Right forelimb (tissue), 1 donor: ENCODE data around the gene KRT12.

Experiments
- DNase-seq: peaks from one replicate; pipeline ENCODE4 v3.0.0-alpha.2; 2018

KRT12 gene

DNA sequence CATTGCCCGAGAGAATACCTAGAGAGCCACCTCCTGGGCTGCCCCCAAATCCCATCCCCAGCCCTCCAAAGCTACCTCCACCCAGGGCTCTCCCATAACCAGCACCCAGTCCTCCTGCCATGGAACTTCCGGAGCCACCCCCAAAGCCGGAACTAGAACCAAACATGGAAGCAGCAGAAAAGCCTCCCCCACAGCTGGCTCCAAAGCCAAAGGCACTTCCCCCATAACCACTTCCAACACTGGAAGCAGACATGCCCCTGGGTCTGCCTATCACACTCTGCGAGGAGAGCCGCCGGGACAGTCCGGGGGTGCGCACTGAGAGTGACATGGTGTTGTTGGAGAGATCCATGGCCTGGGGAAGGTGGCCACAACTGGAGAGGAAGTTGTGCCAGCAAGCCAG, at the start of gene KRT12:
Gene KRT12 (minus strand): TSS at position 386 of the 400 bp plus-strand sequence. CDS start 37 bp downstream, at position 349.
- DNase-seq, result no peak

DNA sequence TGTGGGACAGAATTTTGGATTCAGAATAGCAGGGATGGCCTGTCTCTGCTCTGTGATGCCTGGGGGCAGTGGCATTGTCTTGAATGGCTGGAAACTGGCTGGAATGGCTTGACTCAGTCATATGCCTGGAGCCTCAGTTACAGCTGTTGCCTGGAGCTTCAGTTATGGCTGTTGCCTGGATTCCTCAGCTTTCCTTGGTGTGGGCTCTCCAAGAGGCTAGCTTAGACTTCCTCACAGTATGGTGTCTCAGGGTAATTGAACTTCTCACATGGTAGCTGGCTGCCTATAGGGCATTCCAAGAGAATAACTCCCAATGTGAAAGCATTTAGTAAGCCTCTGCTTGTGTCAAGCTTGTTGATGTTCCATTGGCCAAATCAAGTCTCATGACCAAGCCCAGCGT, 49.3 kb upstream of the KRT12 start:
- no peak for DNase-seq

DNA sequence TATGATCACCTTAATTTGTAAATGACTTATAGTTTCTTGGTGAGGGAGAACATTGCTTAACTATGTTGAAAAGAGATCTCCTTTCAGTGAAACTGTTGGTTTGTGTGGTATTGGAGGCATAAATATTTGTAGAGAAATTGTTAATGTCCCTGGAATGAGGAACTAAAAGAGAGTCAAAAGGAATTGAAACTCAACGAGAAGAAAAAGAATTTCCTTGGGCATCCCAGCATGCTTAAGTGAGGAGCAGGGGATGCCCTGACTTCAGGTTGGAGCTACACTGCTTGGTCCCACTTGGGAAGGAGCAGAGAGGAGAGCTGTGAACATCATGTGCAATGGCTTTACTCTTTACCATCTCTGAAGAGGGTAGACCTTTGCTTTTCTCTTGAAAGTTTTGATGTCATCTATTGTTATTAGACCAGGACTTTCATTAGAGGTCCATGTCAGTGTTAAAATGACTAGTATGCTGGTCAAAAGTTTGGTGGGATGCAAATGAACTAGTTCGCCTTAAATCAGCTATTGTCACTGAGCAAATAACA, 48.8 kb upstream of the KRT12 start:
- no peak for DNase-seq

DNA sequence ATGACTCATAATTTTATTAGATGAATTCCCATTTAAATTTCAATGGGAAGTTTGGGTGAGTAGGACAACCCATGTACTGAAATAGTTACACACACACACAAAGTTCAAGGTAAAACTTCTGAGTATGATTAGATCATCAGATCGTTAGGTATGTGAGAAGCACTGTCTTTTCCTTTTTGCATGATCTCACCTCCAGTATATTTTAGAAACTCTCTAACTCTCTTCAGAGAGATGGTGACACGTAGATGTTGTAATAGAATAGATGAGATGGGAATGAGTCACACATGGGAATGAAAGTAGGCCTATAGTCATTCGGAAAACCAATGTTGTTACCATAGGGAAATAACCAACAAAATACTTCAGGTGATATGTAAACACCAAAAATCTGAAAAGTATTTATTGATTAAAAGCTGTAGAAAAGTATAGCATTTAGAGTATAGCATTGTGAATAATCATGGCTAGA, 48.2 kb upstream of the KRT12 start:
- no peak for DNase-seq

DNA sequence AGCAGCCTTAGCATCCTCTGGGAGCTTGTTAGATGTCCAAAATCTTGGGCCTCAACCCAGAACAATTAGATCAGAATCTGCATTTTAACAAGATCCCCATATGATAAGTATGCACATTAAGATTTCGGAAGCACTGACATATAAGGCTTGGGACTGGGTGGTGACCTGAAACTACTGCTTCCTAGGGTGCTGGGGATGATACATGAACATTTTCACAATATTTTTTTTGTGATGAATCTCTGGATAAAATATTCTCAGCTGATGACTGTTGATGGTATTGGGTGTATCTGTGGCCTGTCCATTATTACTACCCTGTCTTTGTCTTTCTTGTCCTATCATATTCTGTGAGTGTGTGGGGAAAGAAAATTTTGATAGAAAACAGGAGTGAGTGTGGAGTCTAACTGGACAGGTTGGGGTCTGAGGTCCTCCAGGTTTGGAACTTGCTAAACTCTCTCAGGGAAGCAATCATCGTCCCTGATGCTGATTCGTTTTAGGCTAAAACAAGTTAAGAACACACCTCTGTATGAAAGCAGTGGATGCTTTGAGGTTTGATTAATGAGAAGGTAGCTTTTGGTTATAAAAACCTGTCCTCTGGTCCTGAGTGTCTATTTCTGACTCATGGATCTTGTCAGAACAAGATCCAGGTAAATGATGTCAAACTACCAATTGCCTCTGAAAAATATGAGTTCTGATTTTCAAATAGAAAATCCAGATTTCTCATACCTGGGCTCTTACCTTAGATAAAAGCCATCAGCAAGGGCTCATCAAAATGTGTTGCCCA, 47.2 kb upstream of the KRT12 start:
- no peak for DNase-seq

DNA sequence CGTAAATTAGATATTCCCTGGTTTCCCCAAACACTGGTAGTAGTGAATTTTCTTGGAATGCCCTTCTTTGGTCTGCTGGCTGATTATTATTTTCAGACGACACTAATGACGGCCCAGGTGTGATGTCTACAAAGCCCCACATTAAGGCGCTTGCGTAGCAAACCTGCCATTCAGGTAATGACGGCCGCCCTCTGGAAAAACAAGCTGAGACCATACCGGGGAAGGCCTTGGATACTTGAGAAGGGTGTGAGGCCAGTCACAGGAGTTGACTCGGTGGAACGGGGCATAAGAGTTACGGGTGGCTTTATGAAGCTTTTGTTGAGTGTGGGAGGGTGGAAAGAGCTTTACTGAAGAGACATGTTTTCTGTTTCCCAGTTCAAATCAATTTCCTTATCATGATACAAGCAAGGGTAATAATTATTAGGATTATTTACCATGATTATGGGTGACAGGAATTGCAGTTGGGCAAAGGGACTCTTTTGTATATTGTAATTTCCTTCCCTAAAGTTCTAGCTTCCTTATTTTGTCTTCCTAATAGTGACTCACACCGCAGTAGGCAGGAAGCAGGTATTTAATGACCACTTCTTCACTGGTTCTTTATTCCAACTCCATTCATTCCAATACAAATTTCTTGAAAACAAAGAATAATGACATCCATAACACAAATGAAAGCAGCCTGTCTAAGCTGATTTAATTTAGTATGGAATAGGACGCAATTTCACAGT, 45.6 kb upstream of the KRT12 start:
- DNase-seq, result no peak

DNA sequence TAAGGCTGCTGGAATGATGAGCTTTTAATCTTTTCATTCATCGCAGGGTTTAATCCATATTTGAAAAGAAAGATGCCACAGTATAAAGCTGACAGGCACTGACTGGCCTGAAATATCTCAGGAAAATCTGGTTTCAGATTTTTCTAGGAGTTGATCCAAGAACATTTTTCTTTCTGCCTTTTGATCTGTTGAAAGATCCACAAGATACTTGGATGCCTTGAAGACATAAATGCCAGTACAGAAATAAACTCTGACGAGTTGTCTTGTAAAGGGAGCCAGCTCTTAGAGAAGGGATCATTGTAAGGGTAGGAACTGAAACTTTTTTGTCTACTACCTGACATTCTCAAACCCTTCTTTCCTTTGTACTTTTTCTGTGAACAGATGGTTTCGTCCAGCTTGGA, 43.4 kb upstream of the KRT12 start:
- no peak for DNase-seq

DNA sequence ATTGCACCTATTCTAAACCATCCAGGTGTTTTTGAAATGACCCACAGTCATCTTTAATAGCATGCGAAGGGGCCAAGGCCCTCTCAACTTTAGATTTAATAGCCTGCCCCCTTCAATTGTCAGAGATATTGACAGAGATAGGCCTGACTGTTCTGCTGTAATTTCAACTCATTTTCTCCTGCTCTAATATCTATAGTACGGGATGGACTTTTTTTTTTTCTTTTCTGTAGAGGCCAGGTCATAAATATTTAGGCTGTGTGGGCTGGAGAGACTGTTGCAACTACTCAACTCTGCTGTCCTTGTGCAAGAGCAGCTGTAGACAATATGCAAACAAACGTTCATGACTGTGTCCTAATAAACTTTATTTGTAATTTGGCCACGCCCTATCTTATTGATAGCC, 42.7 kb upstream of the KRT12 start:
- DNase-seq, result no peak

DNA sequence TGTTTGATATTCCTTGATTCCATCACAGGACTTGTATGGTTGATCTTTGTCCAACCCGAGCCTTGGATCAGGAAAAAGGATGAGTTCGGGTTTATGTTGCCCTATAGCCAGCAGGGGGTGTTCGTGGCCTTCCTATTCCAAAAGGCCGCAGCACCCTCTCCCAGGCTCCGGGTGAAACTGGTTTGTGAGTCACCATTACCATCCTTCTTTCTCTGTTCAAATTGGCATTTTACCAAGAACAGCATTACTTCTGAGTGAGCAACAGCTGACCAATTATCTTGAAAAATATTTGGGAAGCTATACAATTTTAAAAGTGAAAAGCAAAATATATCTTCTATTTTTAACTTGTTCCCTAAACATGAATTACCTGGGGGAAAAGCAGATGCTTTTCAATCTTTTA, 42.3 kb upstream of the KRT12 start:
- peak; percentile 77 for DNase-seq

DNA sequence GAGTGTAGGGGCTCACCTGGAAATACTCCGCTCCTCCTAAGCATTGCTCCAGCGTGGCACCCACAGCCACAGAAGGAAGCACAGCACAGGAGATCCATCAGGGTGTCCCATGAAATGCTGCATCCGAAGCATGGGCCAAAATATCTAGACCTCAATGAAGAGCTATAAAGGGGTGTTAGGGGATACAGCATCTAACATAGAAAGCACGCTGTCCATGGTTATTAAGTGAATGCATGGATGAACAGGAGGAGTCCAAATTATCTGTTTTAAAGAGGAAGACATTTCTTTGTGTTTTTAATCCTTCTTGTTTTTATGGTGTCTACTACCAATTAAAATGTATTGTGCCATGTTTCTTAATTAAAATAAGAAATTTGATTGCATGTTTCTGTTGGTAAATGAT, 39.6 kb upstream of the KRT12 start:
- DNase-seq, result no peak

DNA sequence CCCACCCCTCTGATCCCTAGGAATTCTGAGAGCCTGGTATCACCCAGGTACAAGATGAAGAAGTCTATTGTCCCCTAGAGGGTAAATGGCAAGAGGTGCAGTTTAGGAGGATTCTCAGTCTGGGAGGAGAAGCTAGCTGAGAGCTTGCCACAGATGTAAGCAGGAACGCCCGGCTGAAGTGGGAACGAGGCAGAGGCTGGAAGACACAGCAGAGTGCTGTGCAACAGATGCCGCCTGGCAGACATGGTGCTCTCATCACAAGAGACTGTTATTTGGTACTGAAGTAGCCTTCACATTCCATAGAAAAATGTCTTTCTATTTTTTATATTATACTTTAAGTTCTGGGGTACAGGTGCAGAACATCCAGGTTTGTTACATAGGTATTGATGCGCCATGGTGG, 38.3 kb upstream of the KRT12 start:
- DNase-seq, result no peak

DNA sequence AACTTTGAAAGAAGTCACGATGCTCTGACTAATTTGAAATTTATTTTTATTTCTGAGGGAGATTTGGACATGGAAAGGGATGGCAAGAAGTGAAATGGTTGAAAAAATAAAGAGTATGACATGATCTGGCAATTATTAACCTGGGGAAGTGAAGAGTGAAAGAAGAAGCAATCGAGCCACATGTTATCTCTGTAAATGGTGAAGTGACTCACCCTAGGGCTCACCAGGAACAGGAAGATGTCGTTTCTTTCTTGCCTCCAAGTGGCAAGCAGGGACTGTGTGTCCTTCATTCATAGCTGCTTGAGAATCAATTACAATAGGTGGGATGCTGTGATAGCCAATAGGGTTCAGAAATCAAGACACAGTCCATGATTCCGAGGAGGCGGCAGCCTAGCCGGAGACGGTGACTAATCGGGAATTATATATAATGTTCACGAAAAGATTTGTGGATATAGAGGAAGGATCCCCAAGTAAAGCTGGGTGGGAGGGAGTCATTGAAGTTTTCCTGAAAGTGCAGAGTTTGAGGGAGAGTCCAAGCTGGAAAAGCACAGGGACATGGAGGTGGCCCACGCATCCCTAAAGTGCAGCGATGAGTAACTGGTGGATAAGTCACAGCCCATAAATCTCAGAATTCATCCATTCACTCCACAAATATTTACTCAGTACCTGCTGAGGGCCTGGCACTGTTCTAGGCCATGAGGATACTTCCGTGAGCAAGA, 36.3 kb upstream of the KRT12 start:
- DNase-seq, result no peak

DNA sequence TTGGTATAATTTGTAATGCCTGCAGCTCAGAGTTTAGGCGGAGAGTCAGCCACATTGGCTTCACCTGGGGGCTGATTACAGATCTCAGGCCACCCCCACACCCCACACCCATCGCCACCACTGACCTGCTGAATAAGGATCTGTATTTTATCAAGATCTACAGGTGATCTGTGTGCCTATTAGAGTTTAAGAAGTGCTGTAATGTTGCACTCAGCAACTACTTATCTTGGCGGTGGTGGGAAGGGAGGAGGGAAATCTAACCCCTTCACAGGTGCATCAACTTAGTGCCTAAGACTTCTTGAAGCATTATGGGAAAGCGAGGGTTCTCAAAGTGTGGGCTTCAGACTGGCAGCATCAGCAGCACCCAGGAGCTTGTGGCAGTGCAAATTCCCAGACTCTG, 35.5 kb upstream of the KRT12 start:
- DNase-seq, result no peak

DNA sequence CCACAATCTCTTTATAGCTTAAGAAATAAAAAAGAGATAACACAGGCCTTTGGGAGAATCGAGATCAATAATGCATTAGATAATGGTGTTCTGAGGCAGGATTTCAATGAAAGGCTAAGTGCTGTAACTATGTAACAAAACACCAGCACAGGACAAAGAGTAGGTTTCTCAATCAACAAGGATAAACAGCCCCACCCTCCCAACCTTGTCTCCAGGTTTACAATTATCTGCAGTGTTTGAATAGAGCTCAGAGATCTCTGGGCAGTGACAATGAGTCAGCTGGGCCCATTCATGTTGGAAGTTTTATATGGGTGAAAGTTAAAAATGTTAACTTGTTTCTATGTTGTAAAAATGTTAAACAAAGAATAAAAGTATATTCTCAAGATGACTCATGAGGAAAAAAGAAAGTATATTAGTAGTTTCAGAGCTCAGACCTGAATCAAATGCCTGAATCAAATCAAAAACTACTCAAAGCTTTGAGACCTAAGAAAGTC, 35.0 kb upstream of the KRT12 start:
- DNase-seq, result no peak

DNA sequence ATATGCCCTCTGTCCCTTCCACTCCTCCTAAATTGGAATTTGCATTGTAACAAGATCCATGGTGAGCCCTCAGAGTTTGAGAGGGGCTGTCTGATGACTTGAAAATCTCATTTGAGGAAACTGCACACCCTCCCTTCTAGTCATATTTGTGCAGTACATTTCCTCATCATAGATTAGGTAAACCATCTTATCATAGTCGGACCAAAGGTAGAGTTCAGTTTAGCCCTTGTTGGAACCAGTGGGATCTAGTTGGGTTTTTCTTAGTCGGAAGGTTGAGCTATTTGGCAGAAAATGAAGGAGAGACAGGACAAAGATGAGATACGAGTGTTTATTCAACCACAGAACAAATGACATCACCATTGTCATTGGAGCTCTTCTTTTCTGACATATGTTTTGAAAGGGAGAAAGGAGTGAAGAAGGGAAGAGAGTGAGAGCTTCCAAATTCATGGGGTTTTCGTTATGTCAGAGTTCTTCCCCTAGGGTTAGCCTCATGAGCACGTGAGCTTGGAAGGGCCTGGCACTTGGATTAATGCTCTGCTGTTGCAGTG, 33.9 kb upstream of the KRT12 start:
- no peak for DNase-seq

DNA sequence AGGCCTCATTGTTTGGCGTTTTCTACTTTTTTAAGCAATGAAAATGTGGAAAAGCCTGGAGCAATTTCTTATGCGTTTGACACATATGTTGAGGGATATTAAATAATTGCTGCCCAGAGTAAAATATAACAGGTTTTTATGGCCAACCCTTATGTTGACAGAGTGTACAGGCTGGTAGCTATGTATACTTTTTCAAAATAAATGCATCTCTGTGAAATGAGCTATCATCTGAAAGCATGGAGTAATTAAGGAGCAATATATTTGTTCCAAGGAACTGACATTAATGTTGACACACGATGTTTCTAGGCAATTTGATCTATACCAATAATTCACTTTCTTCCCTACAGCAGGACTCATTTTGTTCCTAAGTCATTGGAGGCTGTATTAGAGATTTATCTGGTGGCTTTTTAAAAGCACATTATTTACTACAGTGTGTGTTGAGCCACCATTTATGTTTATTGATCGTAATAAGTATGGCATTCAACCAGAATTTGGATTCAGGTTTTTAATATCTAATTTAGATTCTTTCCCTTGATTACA, 30.0 kb upstream of the KRT12 start:
- DNase-seq, result no peak

DNA sequence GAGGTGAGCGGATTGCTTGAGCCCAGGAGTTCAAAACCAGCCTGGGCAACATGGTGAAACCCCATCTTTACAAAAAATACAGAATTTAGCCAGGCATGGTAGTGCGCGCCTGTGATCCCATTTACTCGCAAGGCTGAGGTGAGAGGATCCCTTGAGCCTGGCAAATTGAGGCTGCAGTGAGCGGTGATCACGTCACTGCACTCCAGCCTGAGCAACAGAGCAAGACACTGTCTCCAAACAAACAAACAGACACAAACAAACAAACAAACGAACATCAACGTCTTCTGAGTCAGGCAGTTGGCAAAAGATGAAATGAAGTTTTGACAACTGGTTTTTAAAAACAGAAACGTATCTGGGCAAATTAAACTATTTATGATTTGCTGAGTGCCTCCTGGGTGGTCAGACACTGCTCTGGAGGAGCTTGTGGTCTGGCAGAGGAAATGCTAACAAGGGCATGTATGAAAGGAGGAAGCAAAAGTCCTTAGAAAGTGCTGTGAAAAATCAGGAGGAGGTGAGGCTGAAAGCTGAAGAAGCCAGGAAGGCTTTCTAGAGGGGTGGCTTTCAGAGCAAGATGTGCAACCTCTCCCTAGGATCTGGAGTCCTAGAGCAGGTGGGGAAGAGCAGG, 28.2 kb upstream of the KRT12 start:
- no peak for DNase-seq

DNA sequence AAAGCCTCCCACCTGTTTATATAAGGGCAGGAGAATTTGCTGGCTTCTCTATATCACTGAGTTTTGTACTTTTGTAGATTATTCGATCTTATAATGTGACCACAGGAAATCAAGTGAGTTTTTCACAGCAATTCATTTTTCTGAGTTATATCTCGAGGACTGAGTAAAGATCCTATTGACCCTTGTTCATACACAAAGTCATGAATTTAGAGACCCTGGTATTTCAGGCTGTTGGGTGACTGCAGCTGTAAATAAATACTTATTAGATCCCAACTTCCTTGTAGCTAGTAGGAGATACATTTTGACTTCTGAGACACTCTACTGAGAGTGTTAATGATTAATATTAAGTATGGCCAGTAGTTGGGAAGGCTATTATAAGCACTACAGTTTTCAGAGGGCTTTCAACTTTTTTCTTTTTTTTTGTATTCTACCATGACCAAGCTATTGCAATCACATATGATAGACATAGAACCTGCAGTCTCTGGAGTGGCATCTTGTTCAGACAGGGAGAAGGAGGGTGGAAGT, 21.2 kb upstream of the KRT12 start:
- no peak for DNase-seq

DNA sequence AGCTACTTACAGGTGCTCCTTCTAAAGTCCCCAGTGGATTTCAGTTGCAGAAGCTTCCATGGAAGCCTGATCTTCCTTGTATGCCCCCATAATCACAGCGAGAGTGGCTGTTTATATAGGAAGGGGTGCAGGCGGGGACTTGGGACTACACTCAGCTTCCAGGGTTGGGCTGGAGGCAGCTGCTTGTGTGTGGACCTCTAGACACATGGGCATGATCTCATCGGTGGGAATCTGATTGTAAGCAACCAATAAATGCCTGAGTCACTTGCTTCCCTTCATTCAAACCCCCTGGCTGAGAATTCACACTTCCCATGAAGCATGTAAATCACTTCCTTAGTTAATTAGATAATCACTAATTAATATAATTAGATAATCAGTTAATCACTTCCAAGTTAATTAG, 19.1 kb upstream of the KRT12 start:
- DNase-seq, result no peak

DNA sequence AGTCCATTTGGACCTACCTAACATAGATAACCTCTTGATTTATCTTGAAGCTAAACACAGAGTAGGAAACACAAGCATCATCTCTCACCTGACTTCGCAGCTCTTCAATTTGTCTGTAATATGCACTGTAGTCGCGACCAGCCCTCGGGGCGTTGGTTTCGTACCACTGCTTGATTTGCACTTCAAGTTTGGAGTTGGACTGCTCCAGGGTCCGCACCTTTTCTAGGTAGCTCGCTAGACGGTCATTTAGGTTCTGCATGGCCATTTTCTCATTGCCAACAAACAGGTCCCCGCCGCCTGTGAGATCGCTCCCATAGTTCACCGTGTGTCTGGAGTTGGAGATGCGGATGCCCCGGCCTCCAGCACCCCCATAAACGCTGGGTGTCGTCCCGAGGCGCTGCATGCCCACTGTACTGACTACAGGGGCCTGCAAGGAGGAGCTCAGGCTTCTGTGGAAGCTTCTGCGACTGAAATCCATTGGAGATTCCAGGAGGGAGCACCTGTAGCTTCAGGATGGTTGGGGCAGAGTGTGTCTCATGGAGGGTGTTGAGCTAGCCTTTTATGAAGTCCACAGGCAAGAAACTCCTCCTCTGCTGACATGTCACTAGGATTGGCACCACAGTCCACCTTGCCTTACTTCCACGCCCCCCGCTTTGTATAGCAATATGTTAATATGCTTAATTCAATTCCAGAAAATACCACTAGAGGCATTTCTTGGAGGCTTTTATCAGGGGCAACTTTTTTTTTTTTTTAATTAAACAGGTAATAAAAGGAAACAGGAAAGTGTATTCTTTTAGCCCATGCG, 17.9 kb upstream of the KRT12 start, which contains the start of gene KRT20:
Gene KRT20 (minus strand): TSS at position 535 of the 805 bp plus-strand sequence. CDS start 57 bp downstream, at position 478.
- DNase-seq, result no peak
